GM06990 (cell line): ENCODE results near the gene PNPLA2.

Experiments used
- DNase-seq: peaks from one replicate; pipeline ENCODE4 v3.0.0-alpha.2; 2011; ENCODE audit not compliant: insufficient read length; ENCODE audit errors: extremely low read depth
- H3K27me3 ChIP-seq: replicated peaks from 2 replicates; pipeline ENCODE4 v1.6.0; 2011; ENCODE audit warnings: low read length; ENCODE audit not compliant: control insufficient read depth, insufficient read depth
- H3K36me3 ChIP-seq: 2 replicates; pipeline ENCODE4 v1.5.1; 2011; ENCODE audit warnings: low read length; ENCODE audit not compliant: control insufficient read depth, insufficient read depth
- H3K4me3 ChIP-seq: replicated peaks from 2 replicates; pipeline ENCODE4 v1.5.1; 2011; ENCODE audit warnings: low read depth, mild to moderate bottlenecking, control low read depth, low read length
- TF ChIP-seq, protein P1 (sequence below): IDR thresholded peaks from 2 replicates; pipeline ENCODE4 v1.5.1; 2011; ENCODE audit warnings: low read length, control low read depth, mild to moderate bottlenecking, inconsistent platforms; ENCODE audit not compliant: insufficient read depth, poor library complexity, severe bottlenecking

PNPLA2 gene

DNA sequence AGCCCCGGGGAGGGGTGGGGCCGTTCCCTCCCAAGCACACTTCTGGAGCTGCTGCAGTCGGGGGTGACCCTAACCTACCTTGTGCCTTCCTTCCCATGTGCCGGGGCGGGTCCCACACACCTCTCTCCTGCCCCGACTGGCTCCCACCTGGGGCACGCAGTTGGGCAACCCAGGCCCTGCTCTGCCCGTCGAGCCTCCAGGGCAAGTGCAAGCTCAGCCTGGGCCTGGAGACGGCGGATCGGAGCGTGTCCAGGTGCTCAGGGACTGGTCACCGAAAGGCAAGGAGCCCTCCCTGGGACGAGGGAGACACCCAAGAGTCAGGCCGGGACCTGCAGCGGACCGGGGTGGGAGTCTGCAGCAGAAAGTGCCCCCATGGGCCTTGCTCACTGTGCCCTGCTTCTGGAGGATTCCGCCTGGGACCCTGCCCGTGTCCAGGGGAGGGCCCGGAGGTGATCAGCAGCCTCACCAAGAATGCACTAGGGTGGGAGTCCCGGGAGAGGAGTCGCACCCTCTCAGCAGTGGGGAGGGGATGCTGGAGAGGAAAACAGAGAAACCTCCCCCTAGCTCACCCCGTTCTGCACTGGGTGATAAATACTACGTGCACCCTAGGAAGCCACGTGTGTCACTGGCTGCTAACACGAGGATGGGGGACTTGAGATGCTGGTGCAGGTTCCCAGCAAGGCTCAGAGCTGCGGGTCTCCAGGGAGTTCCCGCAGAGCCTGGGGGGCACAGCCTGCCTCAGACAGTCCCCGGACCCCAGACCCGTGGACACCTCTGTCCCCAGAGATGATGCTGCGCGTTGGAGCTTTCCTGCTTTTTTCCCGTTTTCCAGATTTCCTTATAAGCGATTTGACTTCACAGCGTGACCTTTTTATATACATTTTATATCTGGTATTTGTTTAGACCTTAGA is 36.2 kb upstream of the PNPLA2 start:
- Histone ChIP-seq H3K4me3 (no peak overlapping the region), H3K36me3 (peaks cover 1% of the 10 kb centered on the region), H3K27me3 (no peaks in the 10 kb centered on the region)
- TF ChIP-seq, protein P1, sequence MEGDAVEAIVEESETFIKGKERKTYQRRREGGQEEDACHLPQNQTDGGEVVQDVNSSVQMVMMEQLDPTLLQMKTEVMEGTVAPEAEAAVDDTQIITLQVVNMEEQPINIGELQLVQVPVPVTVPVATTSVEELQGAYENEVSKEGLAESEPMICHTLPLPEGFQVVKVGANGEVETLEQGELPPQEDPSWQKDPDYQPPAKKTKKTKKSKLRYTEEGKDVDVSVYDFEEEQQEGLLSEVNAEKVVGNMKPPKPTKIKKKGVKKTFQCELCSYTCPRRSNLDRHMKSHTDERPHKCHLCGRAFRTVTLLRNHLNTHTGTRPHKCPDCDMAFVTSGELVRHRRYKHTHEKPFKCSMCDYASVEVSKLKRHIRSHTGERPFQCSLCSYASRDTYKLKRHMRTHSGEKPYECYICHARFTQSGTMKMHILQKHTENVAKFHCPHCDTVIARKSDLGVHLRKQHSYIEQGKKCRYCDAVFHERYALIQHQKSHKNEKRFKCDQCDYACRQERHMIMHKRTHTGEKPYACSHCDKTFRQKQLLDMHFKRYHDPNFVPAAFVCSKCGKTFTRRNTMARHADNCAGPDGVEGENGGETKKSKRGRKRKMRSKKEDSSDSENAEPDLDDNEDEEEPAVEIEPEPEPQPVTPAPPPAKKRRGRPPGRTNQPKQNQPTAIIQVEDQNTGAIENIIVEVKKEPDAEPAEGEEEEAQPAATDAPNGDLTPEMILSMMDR = no peak
- no peak for DNase-seq

DNA sequence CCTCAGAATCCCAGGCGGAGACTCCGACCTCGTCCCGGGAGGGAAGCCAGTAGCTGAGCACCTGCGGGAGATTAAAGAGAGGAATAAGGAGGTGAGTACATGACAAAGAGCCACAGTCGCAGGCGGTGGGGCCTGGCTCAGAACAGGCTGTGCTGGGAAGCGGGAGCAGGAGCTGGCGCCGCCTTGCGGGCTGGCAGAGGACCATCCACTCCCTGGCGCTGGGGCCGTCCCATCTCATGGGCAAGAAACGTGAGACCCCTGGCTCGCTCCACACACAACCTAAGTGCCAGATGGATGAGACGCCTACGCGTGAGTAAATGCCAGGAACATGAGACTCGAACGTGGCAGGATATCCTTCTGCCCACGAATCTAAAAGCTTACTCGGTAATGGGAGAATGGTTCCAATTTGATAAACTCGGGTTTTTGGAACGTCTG is 35.1 kb upstream of the PNPLA2 start:
- no peak for DNase-seq
- no peaks in the 10 kb centered on the region for H3K27me3 ChIP-seq
- TF ChIP-seq, protein P1 = peak; percentile 46
- no peak overlapping the region for H3K4me3 ChIP-seq
- peaks cover 1% of the 10 kb centered on the region for H3K36me3 ChIP-seq

DNA sequence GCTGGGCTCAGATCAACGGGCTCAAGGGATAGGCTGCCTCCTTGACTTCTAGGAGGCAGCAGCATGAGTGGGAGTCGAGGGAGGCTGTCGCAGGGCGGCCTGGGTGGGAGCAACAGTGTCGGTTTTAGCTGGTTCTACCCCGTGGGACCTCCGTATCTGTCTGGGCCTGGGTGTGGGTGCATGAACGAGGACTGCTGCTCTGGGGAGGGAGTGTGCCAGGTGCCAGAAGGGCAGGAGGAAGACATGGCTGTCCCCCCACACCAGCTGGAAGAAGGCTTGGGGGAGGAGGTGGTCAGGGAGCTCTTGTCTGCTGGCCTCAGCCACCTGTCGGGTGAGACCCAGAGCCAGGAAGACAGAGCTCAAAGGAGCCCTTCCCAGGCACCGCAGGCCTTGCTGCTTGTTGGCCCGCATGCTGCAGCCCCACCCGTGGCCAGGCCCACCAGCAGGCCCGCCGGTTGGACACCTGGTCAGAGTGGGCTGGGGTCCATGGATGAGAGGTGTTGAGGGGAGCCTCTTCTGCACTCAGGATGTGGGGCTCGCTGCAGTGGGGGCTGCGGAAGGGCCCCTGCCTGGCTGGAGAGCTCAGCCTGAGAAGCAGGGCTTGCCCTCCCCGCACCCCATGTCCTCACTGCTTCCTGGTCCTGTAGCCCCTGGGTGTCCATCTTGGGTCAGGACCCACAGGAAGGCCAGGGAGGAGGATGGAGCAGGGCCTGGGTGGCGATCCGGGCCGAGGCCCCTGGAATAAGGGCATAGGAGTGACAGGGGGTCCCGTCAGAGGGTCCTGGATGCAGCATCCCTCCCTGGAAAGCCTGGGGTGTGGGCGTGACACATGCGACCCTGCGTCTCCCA is 32.3 kb upstream of the PNPLA2 start:
- Histone ChIP-seq H3K36me3 (peaks cover 2% of the 10 kb centered on the region), H3K27me3 (no peaks in the 10 kb centered on the region), H3K4me3 (no peak overlapping the region)
- TF ChIP-seq, protein P1 = no peak
- DNase-seq = no peak

DNA sequence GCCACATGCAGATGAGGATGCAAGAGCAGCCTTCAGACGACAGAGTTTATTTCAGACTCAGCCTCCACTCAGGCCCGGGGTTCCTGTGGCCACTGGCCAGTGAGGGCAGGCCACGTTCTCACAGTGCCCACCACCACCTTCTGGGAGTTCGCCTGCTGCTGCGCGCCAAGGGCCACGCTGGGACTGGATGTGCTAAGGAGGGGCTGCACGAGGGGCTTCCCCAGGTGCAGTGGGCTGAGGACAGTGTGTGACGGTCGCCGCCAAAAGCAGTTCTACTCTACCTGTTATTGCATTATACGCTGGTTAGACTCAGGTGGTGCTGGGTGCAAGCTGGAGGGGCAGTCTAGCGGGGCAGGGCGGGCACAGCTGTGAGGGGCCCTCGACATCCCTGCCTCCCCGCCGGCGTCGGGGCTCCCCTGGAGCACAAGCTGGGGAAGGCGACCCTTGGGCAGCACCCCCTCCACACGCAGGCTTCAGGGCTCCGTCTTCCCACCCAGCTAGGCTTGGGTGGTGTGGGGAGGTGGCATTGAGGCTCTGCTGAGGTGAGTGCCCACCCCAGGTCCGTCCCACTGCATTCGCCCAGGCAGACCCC is 31.5 kb upstream of the PNPLA2 start:
- no peaks in the 10 kb centered on the region for H3K27me3 ChIP-seq
- DNase-seq = no peak
- H3K4me3 ChIP-seq = no peak overlapping the region
- TF ChIP-seq, protein P1 = no peak
- H3K36me3 ChIP-seq = peaks cover 5% of the 10 kb centered on the region

DNA sequence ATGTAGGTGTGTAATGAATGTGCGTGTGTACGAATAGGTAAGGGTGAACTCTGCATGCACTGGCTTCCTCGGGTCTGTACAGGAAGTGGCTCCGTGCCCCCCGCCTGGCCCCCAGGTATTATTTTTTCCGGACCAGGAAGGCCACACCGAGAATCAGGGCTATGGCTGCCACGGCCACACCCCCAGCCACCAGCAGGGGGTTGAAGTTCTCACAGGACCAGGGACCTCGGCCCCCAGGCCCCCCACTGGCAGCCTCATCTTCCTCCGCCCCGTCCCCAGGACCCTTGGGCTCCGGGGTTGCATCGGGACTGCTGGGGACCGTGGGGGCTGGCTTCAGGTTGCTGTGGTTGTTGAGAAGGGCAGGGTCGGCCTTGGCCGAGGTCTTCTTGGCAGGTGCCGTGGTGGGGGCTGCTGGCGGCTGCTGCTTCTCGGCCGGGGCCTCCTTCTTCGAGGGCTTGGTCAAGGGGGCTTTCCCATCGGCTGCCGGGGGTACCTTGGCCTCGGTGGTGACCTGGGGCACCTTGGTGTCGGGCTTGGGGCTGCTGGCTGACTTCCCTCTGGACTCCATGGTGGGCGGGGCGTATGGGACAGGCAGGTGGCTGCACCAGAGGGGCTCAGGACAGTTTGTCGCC is 30.6 kb upstream of the PNPLA2 start:
- Histone ChIP-seq H3K36me3 (peaks cover 6% of the 10 kb centered on the region), H3K4me3 (no peak overlapping the region), H3K27me3 (no peaks in the 10 kb centered on the region)
- DNase-seq = no peak
- TF ChIP-seq, protein P1 = no peak
